GM18499 (cell line): Measurements from ENCODE around the gene DNAJC4.

Source experiments
- ATAC-seq: cut with Tn5 transposase; IDR thresholded peaks from one replicate; pipeline ENCODE4 v1.9.1; 2021; ENCODE audit warnings: moderate number of reproducible peaks; ENCODE audit not compliant: insufficient read depth, unreplicated experiment

Gene DNAJC4, protein sequence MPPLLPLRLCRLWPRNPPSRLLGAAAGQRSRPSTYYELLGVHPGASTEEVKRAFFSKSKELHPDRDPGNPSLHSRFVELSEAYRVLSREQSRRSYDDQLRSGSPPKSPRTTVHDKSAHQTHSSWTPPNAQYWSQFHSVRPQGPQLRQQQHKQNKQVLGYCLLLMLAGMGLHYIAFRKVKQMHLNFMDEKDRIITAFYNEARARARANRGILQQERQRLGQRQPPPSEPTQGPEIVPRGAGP

DNA sequence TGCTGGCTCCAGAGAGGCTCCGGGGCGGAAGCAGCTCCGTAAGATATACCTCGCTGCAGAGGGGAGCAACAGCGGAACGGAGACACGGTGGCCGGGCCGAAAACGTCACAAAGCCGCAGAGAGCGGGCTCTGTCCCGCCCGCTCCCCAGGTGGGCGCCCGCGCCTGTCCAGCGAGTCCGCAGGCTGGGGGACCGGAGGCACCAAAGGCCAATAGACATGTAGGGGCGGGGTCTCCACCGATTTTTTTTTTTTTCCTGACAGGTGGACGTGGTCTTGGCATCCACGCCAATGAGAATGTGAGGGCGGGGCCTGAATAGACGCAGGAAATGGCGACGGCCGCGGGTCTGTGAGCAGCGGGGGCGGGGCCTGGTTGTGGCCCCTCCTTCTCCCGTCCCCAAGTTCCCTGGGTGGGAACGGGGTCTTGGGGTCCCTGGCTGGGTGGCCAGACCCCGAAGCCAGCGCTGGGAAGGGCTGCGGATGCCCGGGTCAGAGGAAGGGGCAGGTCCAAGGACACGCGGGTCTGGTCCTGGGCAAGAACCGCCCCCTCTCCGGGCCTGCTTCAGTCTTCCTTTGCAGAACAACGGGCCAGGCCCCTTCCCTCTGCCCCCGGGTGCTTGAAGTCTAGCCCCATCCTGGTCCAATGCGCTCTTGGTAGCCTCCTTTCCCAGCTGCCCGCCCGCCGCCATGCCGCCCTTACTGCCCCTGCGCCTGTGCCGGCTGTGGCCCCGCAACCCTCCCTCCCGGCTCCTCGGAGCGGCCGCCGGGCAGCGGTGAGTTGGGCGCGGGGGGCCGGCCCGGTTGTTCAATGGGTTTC lies at the start of gene DNAJC4:
DNAJC4 (plus strand) TSS at position 378 of the 814 bp plus-strand sequence; CDS start at position 685, 307 bp downstream.
- no peak for ATAC-seq

DNA sequence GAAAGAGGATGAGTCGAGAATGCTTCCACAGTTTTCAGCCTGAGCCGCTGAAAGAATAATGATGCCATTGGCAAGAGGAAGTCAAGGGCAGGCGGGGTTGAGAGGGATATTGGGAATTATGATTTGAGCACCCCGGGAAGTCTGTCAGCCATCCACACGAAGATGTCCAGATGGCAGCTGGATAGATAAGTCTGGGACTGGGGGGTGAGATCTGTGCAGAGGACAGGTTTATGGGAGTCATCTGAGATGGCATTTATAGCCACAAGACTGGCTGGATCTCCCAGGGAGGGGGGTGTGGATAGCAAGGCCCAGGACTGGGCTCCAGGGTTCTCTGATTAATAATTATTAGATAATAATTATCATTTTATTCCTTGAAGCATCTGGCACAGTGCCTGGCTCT lies 49.5 kb upstream of the DNAJC4 start:
- ATAC-seq, result no peak

DNA sequence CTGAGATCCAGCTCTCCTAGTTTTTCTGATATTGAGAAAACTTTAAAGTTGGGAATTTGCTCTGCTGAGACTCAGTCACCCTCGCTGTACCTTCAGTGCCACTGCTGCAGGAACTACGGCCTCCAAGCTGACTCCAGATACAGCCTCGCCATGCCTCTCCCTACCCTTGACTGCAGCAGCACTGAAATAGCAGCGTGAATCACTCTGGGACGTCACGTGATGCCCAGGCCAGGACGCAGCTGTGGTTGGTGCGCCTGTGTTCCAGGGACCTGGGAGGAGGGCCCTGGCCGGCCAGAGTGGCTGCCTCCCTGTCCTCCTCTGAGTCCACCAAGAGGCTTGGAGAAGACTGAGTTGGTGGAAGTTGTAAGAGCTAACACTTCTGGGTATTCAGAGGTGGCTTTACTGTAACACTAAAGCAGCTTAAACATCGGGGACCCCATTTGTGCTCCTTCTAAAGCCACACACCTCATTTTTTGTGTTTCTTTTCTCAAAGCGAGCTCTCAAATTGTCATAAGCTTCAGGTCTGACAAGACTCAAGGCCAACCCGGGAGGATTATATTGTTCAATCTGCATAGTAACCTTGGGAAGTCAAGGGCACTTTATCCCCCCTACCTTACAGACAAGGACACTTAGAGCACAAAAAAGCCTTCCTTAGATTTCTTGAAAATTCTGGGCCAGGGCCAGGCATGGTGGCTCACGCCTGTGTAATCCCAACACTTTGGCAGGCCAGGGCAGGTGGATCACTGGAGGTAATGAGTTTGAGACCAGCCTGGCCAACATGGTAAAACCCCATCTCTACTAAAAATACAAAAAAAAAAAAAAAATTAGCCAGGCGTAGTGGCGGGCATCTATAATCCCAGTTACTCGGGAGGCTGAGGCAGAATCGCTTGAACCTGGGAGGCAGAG lies 48.6 kb upstream of the DNAJC4 start:
- no peak for ATAC-seq

DNA sequence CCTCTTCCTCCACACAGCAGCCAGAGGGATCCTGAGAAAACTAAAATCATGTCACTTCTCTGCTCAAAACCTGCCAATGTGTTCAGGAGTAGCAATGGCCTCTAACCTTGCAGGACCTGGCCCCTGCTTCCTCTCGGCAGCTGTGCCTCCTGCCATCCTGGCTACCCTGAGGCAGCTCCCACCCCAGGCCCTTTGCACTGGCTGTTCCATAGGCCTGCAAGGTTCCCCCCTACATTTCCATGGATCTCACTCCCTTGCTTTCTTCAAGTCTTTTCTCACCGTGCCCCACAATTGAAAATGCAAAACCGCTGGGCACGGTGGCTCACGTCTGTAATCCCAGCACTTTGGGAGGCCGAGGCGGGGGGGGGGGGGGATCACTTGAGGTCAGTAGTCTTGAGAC lies 46.5 kb upstream of the DNAJC4 start:
- no peak for ATAC-seq

DNA sequence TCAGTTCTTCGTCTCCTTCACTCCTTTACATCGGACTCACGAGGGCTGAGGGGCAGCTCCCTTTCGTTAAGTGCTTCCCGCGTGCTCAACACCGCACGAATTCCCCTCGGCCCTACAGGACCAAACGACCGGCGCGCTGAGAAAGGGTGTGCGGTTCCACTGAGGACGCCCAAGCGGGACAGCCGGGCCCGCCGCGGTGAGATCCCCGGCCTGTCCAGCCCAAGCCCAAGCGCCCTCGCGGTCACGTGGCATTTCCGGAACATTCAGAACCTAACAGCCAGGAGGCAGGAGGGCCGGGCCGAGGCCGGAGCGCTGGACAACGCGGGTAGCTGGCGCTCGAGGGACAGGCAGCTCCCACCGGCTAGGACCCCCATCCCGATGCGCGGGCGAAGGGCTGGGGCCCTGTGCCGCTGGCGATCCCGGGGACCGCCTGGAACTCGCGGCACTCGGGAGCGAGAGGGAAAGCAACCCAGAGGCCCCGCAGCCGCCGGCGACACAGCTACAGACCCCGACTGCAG lies 45.1 kb upstream of the DNAJC4 start:
- no peak for ATAC-seq

DNA sequence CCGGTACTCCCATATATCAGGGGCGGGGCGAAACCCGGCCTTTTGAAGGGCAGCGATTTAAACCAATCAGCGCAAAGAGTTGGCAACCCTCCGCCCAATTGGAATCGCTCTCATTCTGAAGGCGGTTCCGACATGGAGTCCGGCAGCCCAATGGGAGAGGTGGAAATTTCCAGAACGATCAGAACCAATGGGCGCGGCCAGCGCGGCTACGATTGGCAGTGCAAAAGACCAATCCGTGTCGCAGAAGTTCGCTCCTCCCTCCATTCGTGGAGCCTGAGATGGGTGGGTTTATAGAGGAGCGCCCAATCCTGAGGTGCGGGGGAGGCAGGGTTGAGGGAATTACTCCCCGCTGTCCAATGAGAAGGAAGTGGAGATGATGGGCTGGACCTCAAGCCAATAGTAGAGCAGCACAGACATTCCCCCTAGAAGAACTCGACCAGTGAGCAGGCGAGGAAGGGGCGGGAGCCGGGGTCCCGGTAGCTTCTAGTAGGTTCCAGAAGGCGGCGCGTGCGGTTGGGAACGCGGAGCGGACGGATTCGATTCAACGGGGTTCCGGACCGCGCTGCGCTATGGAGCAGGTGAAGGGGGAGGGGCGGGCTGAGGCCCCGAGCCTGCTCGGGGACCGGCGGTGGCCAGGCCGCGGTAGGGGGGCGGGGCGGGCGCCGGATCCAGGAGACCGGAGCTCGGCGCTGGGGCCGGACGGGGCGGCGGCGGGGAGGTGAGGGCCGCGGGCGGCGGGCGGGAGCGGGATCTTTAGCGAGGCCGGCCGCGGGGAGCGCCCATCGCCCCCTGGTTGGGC lies 44.5 kb upstream of the DNAJC4 start, which contains the start of gene STIP1:
STIP1 (plus strand) TSS at position 479 of the 799 bp plus-strand sequence; CDS start at position 570, 91 bp downstream.
- ATAC-seq, result peak; percentile 74

DNA sequence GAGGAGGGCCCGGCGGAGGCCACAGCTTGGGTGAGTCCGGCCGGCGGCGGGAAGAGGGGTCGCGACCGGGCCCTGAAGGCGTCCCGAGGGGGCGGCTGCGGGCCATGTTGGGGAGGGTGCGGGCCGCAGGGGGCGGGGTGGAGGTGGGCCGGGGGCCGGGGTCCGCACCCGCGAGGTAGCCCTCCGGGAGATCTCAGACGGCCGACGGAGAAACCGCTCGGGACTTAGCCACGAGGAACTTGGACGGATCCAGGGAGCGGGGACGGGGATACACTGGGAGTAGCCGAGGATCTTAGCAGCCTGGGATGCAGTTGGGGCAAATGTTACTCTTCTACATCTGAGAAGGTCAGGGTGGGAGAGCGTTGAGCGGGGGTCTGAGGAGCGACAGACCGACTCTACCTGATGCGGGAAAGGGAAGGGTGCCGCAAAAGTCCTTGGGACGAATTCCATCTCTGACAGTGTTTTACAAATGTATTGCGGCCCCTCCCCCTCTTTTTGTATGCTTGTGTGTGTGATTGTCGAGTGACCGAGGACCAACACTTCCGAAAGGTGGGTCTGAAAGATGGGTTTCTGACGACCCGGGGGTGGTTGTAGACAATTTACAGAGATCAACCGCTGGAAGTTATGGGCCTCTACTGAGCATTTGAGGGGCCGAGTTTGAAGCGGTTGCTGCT lies 43.7 kb upstream of the DNAJC4 start:
- no peak for ATAC-seq

DNA sequence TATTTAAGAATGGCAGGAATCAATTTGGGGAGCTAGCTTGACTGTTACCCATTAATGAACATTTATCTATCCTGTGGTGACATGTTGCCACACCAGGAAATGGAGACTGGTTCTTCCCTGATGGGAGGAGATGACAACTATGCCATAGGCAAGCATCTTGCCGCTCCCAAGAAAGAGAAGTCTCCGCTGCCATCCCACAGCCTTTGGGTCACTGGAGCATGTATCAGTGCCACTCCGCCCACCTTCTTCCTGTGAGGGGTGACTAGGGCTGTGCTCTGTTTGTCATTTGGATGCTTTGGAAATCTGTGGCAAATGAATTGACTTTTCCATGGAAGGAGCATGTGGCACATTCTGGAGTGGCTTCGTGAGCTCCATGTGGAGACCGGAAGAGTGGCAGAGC lies 37.9 kb upstream of the DNAJC4 start:
- no peak for ATAC-seq

DNA sequence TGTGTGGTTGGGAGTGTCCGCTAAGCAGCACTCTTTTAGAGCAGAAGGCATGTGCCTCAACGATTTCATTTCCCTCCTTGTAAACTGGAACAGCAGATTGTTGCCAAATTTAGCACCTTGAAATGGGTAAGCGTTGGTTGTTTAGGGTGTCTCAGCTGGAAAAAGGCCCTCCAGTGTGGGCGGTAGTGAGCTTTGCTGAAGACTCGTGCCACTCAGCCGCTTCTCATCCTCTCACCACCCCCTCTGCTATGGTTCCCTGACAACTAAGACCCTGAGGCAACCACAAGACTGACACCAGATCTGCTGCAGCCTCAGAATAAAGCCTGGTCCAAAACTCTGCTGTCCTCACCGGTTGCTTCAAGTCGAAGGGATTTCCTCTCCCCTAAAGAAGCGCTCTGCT lies 33.7 kb upstream of the DNAJC4 start:
- ATAC-seq, result no peak

DNA sequence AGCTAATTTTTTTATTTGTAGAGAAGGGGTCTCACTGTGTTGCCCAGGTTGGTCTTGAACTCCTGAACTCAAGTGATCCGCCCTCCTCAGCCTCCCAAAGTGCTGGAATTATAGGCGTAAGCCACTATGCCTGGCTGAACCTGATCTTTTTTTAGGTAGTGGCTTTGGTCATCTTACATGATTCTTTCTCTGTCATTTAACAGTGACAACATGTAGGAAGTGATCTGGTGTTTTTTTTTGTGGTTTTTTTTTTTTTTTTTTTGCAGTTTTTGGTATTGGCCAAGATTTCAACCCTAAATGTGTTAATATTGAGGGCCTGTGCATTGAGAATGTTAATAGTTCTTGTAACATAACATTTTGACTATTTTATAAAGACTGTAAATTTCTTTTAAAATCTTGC lies 31.8 kb upstream of the DNAJC4 start:
- no peak for ATAC-seq

DNA sequence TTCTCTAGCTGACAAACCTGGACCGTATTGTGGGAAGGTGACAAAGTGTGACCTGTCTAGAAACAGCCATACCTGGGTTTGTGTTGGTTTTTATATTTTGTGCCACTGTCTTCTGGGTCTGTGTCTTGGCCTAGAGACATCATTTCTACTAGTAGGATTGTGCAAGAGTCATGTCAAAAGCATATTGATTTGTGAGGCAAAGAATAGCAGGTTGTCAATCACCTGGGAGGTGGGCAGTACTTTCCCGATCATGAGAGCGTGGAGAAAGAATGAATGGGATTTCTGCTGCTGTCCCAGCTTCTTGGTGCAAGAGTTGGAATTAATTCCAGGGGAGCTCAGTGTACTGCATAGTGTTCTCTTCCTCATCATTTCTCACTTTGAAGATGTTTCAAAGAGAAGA lies 28.8 kb upstream of the DNAJC4 start:
- no peak for ATAC-seq

DNA sequence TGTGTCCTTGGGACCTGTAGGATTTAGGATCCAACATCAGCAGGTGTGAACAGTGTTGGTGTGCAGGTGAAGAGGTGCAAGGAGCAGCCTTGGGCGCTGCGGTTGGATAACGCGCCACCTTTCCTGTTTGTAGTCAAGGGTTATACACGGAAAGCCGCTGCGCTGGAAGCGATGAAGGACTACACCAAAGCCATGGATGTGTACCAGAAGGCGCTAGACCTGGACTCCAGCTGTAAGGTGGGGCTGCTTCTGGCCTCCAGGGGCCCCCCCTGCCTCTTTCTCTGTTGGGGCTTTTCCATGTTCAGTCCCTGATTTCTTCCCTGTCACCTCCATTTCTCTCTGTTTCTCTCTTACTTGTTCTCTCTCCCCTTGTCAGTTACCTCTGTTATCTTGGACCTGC lies 27.4 kb upstream of the DNAJC4 start:
- no peak for ATAC-seq

DNA sequence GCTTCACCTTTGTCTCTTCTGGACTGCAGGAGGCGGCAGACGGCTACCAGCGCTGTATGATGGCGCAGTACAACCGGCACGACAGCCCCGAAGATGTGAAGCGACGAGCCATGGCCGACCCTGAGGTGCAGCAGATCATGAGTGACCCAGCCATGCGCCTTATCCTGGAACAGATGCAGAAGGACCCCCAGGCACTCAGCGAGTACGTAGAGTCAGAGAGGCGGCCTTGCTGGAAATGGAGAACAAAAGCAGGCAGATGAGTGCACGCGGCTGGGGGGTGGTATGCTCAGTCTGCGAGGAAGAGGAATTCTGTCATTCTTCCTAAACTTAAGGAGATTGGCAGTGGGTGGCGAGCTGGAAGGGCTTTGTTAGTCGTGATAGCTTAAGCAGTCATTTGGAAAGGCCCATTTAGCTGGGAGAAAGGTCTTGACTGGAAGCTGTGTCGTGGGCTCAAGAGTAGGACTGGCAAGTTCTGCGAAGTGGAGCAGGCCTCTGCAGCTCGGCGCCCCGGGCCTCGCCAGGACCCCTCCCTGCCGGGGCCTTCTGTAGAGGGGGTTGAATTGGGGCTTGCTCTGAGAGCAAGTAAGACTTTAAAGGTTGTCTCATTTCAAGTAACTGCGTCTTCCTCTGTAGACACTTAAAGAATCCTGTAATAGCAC lies 26.8 kb upstream of the DNAJC4 start:
- ATAC-seq, result no peak

DNA sequence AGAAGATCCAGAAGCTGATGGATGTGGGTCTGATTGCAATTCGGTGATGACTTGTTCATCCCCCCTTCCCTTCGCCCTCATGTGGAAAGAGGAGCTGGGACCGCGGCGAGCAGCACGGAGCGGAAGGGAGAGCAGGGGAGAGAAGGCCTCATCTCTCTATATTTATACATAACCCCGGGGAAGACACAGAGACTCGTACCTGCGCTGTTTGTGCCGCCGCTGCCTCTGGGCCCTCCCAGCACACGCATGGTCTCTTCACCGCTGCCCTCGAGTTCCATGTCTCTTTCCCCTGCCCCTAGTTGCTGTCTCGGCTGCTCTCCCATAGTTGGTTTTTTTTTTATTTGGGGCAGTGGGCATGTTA lies 26.3 kb upstream of the DNAJC4 start:
- ATAC-seq, result no peak

DNA sequence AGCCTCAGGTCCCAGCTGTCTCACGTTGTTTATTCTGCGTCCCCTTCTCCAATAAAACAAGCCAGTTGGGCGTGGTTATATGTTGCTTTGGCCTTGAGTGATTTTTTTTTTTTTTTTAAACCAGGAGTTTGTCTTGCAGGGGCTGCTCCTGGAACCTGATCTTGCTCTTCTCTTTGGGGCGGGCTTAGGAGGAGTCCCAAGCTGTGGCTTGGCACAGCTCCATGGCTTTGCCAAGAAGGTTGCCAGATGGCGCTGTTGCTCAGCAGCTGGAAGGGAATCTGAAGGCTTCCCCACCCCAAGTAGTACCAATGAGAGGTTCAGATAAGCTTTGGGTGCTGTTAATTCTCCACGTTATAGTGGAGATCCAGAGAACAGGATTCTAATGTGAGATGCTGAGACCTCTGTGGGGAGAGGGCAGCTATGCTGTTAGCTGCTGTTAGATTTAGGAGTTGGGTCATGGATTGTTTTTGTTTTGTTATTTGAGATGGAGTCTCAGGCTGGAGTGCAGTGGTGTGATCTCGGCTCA lies 25.8 kb upstream of the DNAJC4 start:
- no peak for ATAC-seq

DNA sequence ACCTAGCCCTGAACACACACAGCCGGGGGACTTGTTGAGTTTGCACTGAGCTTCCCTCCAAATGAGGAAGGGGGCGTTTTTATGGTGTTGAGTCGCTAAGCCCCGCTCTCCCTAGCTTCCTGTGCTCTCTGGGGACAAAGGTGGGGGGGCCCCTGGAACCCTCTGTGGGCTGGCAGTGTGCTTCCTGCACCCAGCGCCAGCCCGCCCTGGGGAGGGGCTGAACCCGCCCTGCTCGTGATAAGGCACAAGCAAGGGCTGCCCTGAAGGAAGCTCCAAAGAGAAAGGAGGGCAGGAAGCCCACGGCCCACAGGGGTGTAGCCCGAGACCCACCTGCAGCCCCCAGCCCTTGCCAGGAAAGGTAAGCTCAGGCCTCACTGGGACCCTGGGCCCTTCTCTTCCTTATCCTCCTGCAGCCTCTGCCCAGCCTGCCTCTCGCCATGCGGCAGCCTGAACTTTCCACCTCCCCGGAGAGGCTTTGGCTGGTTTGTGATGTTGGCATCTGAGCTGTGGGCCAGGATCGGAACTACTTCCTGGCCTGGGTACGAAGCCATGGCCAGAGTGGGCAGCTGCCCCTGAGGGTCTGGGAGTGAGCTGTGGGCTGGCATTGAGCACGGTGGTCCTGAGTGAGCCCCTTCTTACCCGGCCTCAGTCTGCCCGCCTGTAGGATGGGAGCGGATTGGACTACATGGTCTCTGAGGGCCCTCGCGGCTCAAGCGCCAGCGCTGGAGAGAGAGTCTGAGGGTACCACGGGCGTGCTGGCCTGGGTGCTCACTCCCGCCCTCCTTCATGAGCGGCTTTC lies 23.7 kb upstream of the DNAJC4 start, which contains the start of gene FERMT3:
FERMT3 (plus strand) TSS at position 265 of the 799 bp plus-strand sequence. CDS start 644 bp downstream, outside the sequence.
- ATAC-seq, result no peak

DNA sequence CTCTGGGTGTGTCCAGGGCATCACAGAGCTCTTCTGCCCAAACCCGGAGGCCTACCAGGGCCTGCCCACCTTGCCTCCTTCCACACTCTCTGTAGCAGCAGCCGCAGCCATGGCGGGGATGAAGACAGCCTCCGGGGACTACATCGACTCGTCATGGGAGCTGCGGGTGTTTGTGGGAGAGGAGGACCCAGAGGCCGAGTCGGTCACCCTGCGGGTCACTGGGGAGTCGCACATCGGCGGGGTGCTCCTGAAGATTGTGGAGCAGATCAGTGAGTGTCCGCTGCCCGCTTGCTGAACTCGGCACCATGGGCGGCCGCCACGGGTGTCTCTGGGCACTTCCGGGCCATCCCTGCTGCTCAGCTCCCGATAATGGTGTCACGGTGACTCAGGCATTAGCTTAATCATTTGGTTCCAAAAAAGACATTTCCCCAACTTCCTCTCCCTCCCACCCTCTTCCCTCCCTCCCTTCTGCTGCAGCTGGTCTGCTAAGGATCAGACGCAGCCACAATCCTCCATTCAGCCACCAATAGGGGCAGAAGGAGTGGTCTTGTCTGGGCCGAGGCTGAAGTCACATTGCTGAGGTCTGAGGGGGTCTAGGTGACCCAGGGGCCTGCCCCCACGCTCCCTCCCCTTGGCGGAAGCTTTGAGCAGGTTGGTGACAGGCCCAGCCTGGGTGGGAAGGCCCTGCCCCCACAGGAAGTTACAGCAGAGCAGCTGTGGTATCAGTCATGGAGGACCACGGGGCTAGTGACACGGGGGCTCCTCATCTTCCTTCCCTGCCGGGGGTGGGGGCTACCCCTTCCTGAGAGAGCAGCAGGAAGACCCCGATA lies 22.9 kb upstream of the DNAJC4 start:
- ATAC-seq, result no peak
